Endothelial cell of umbilical vein (primary cell): ENCODE results near the gene P4HA3.

Source experiments
- CTCF ChIP-seq, 2 donors: IDR thresholded peaks; 1 replicate in 1 of 2; 2 replicates in 1 of 2; pipeline ENCODE4 v1.5.1; 2011; ENCODE audit warnings: low read length in 2 of 2, mild to moderate bottlenecking in 2 of 2, moderate library complexity in 2 of 2, control low read depth in 1 of 2, inconsistent platforms in 1 of 2, low read depth in 1 of 2; ENCODE audit not compliant: insufficient read depth in 1 of 2; ENCODE audit errors: extremely low read depth in 1 of 2
- EZH2 ChIP-seq: IDR thresholded peaks from 2 replicates; pipeline ENCODE4 v1.6.1; 2012; ENCODE audit warnings: borderline replicate concordance, low read depth, mild to moderate bottlenecking, moderate library complexity, low read length, inconsistent platforms; ENCODE audit not compliant: severe bottlenecking
- FOS ChIP-seq: IDR thresholded peaks from 2 replicates; pipeline ENCODE4 v1.6.1; 2011; ENCODE audit warnings: mild to moderate bottlenecking, low read length, moderate library complexity, borderline replicate concordance; ENCODE audit not compliant: insufficient read depth
- GATA2 ChIP-seq: IDR thresholded peaks from 2 replicates; pipeline ENCODE4 v1.7.0; 2011; ENCODE audit warnings: low read depth, mild to moderate bottlenecking, moderate library complexity, mixed read lengths, low read length; ENCODE audit not compliant: insufficient read length, insufficient read depth
- JUN ChIP-seq: IDR thresholded peaks from 2 replicates; pipeline ENCODE4 v1.6.1; 2011; ENCODE audit warnings: borderline replicate concordance, low read depth; ENCODE audit not compliant: insufficient read length, insufficient read depth
- POLR2A ChIP-seq: IDR thresholded peaks from 2 replicates; pipeline ENCODE4 v1.6.1; 2012; ENCODE audit warnings: low read depth, mild to moderate bottlenecking, control low read depth, low read length
- POLR2AphosphoS5 ChIP-seq: IDR thresholded peaks from 2 replicates; pipeline ENCODE4 v1.6.1; 2012; ENCODE audit warnings: low read depth, mild to moderate bottlenecking, control low read depth, low read length, moderate library complexity; ENCODE audit not compliant: insufficient read depth
- TF ChIP-seq, protein P1 (sequence below): IDR thresholded peaks from 2 replicates; pipeline ENCODE4 v1.6.1; 2011; ENCODE audit not compliant: insufficient read depth, insufficient read length

- no peak for TF ChIP-seq CTCF (IDR thresholded peaks at IDR 0.05; ENCODE audit: extremely low read depth in 1 of 2, insufficient read depth in 1 of 2, low read depth in 1 of 2, low read length in 2 of 2)
- no peak for TF ChIP-seq EZH2
- no peak for TF ChIP-seq POLR2A
- no peak for TF ChIP-seq POLR2AphosphoS5
- TF ChIP-seq FOS: no peak
- TF ChIP-seq, protein P1, sequence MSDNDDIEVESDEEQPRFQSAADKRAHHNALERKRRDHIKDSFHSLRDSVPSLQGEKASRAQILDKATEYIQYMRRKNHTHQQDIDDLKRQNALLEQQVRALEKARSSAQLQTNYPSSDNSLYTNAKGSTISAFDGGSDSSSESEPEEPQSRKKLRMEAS: no peak
- no peak for TF ChIP-seq GATA2
- no peak for TF ChIP-seq JUN
Measured at GRCh38 chr11:74354036-74354435, 42.6 kb upstream of the P4HA3 start.
